ENCODE results near the gene MAP3K13. TPM values are rescaled to one million over a fixed set of nuclear protein-coding genes. Genes with fewer than 3 reads are reported as not detected.

The MAP3K13 gene
- total RNA-seq, 1 experiment from 2014 or later = 24.4 TPM

DNA sequence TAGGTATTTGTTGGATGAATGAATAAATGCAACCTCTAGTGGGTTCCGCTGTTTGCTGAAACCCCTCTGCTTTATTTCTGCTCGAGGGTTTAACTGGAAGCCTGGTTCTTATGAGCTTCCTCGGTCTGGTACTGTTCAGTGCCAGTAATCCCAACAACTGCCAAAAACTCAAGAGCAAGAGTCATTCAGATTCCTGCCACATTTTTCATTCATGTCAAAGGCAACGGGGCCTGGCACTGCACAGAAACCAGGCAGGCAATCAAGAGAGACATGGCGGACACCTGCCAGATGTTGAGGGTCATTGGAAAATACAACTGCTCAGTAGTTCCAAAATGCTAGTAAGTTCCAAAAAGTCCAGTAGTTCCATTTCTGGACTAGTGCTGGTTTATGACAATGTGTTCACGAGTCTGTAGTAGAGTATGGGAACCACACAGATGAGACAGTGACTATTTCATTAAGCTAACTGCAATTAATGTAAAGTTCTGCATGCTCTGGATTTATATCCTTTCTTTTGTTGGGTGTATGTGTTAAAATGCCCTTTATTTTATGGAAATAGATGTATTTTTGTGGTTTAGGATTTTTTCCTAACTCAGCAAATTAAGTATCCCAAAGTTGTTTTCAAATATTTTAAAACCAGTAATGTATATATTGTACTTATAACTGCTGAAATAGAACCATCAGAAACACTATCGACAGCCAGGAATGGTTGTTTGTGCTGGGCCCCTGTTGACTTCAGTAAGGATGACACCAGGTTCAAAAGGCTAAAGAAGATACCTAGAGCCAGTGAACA, 158.6 kb downstream of the MAP3K13 start:
- intact Hi-C loops (cut with micrococcal nuclease) = no loop called here
- BruUV-seq (replicated peaks) = no TSS peak
- Histone ChIP-seq H3K9me3 (ENCODE audit: low read length) (no peaks in the 10 kb centered on the region), H3K4me2 (ENCODE audit: low read length) (no peak overlapping the region), H3K9me2 (replicated peaks; ENCODE audit: low read length) (no peaks in the 10 kb centered on the region), H3K36me3 (ENCODE audit: low read depth, low read length) (no peaks in the 10 kb centered on the region), H3K27me3 (ENCODE audit: low read length) (no peaks in the 10 kb centered on the region), H3K4me1 (ENCODE audit: insufficient read depth, low read length) (no peaks in the 10 kb centered on the region), H3K4me3 (ENCODE audit: low read length) (no peak overlapping the region), H3K27ac (ENCODE audit: low read length) (no peak overlapping the region), H3K79me2 (ENCODE audit: low read length) (no peaks in the 10 kb centered on the region), H3F3A (ENCODE audit: low read length, unreplicated experiment) (no peaks in the 10 kb centered on the region), H3K9ac (ENCODE audit: low read length) (no peak overlapping the region), H4K20me1 (ENCODE audit: low read length) (no peaks in the 10 kb centered on the region), H2AFZ (ENCODE audit: low read length) (no peak overlapping the region)
- no peak for DNase-seq
- ATAC-seq = no peak
- TF ChIP-seq EZH2phosphoT487 (IDR thresholded peaks at IDR 0.05; ENCODE audit: borderline replicate concordance, low read length) (no peak), CTCF (conservative IDR thresholded peaks at IDR 0.05; ENCODE audit: low read depth, low read length) (no peak)
- CTCF ChIA-PET = interaction anchor here (0.6 kb wide), 1 partner anchor 61 kb away, joined by 14 read pairs; no protein-coding TSS in a partner anchor
- POLR2A ChIA-PET (ENCODE audit: unreplicated experiment) = no interaction called here

DNA sequence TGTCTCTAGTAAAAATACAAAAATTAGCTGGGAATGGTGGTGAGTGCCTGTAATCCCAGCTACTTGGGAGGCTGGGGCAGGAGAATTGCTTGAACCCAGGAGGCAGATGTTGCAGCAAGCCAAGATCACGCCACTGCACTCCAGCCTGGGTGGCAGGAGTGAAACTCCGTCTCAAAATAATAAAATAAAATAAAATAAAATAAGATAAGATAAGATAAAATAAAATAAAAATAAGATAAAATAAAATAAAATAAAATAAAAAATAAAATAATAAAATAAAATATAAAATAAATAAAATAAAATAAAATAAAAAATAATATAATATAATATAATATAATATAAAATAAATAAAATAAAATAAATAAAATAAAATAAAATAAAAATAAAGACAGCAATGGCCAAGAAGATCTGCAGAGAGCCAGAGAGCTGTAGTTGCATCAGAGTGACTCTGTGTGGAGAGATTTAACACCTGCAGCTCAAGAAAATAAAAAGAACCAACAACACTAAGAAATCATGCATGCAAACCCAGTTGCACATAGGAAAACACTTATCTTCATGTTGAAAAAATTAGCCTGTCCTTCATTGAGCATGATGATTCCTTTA, 163.5 kb downstream of the MAP3K13 start:
- Histone ChIP-seq H3K36me3 (ENCODE audit: low read depth, low read length) (no peaks in the 10 kb centered on the region), H3F3A (ENCODE audit: low read length, unreplicated experiment) (no peaks in the 10 kb centered on the region), H3K4me1 (ENCODE audit: insufficient read depth, low read length) (peaks cover 7% of the 10 kb centered on the region; the same call in 1 of the 2 replicates), H3K9ac (ENCODE audit: low read length) (no peak overlapping the region), H3K9me2 (replicated peaks; ENCODE audit: low read length) (no peaks in the 10 kb centered on the region), H3K27ac (ENCODE audit: low read length) (no peak overlapping the region), H3K79me2 (ENCODE audit: low read length) (no peaks in the 10 kb centered on the region), H4K20me1 (ENCODE audit: low read length) (no peaks in the 10 kb centered on the region), H3K27me3 (ENCODE audit: low read length) (no peaks in the 10 kb centered on the region), H3K4me3 (ENCODE audit: low read length) (no peak overlapping the region), H3K4me2 (ENCODE audit: low read length) (no peak overlapping the region), H2AFZ (ENCODE audit: low read length) (no peak overlapping the region), H3K9me3 (ENCODE audit: low read length) (no peaks in the 10 kb centered on the region)
- DNase-seq (no peak), ATAC-seq (no peak)
- POLR2A ChIA-PET (ENCODE audit: unreplicated experiment) = no interaction called here
- CTCF ChIA-PET = no interaction called here
- BruUV-seq (replicated peaks) = no TSS peak
- intact Hi-C loops (cut with micrococcal nuclease) = no loop called here
- TF ChIP-seq CTCF (conservative IDR thresholded peaks at IDR 0.05; ENCODE audit: low read depth, low read length) (no peak), EZH2 (IDR thresholded peaks at IDR 0.05; ENCODE audit: low read length, unreplicated experiment) (no peak), EZH2phosphoT487 (IDR thresholded peaks at IDR 0.05; ENCODE audit: borderline replicate concordance, low read length) (no peak)

GRCh38 chr3:185527364-185527763, 164.4 kb downstream of the MAP3K13 start:
- H3K9ac ChIP-seq (ENCODE audit: low read length) = no peak overlapping the region
- no peaks in the 10 kb centered on the region for H3K27me3 ChIP-seq (ENCODE audit: low read length)
- no peak overlapping the region for H2AFZ ChIP-seq (ENCODE audit: low read length)
- DNase-seq = peak; percentile 57
- intact Hi-C loops (cut with micrococcal nuclease) = no loop called here
- H4K20me1 ChIP-seq (ENCODE audit: low read length) = no peaks in the 10 kb centered on the region
- ChIA-PET POLR2A (ENCODE audit: unreplicated experiment) (no interaction called here), CTCF (no interaction called here)
- no peaks in the 10 kb centered on the region for H3K9me3 ChIP-seq (ENCODE audit: low read length)
- BruUV-seq (replicated peaks) = no TSS peak
- H3K79me2 ChIP-seq (ENCODE audit: low read length) = no peaks in the 10 kb centered on the region
- no peaks in the 10 kb centered on the region for H3F3A ChIP-seq (ENCODE audit: low read length, unreplicated experiment)
- H3K4me1 ChIP-seq (ENCODE audit: insufficient read depth, low read length) = peaks cover 7% of the 10 kb centered on the region; the same call in 1 of the 2 replicates
- H3K27ac ChIP-seq (ENCODE audit: low read length) = no peak overlapping the region
- H3K36me3 ChIP-seq (ENCODE audit: low read depth, low read length) = no peaks in the 10 kb centered on the region
- no peaks in the 10 kb centered on the region for H3K9me2 ChIP-seq (replicated peaks; ENCODE audit: low read length)
- no peak overlapping the region for H3K4me2 ChIP-seq (ENCODE audit: low read length)
- TF ChIP-seq EZH2 (IDR thresholded peaks at IDR 0.05; ENCODE audit: low read length, unreplicated experiment) (no peak), CTCF (conservative IDR thresholded peaks at IDR 0.05; ENCODE audit: low read depth, low read length) (no peak), EZH2phosphoT487 (IDR thresholded peaks at IDR 0.05; ENCODE audit: borderline replicate concordance, low read length) (no peak)
- H3K4me3 ChIP-seq (ENCODE audit: low read length) = no peak overlapping the region
- ATAC-seq = peak; percentile 56
